DND-41 (cell line): ENCODE measurements around the gene FAF1.
A peak's percentile ranks its signal among the peaks of the same experiment; 100 is the strongest.

Experiments
- ATAC-seq: fragments of 200-7000 bp; cut with Tn5 transposase; 3 replicates; pipeline ENCODE4 v1.9.1; 2021; ENCODE audit warnings: low read depth; ENCODE audit not compliant: insufficient read depth
- DNase-seq: peaks from one replicate; pipeline ENCODE4 v3.0.0-alpha.2; 2020
- H2AFZ ChIP-seq: 2 replicates; pipeline ENCODE4 v1.6.0; 2012; ENCODE audit warnings: low read depth, low read length
- H3K27ac ChIP-seq: 2 replicates; pipeline ENCODE4 v1.5.1; 2012; ENCODE audit warnings: low read length, inconsistent platforms
- H3K27me3 ChIP-seq: fragments of 200-600 bp; sonication (generic); 2 replicates; pipeline ENCODE4 v1.6.0; 2012; ENCODE audit warnings: low read length, mild to moderate bottlenecking, inconsistent platforms; ENCODE audit not compliant: insufficient read depth, poor library complexity
- H3K36me3 ChIP-seq: 2 replicates; pipeline ENCODE4 v1.5.1; 2012; ENCODE audit warnings: low read length, inconsistent platforms; ENCODE audit not compliant: insufficient read depth
- H3K4me1 ChIP-seq: 2 replicates; pipeline ENCODE4 v1.5.1; 2012; ENCODE audit warnings: mild to moderate bottlenecking, low read length; ENCODE audit not compliant: insufficient read depth
- H3K4me2 ChIP-seq: 2 replicates; pipeline ENCODE4 v1.6.0; 2012; ENCODE audit warnings: mild to moderate bottlenecking, moderate library complexity, low read length, inconsistent platforms; ENCODE audit not compliant: insufficient read depth
- H3K4me3 ChIP-seq, 2 experiments: fragments of 200-600 bp in 1 of 2; shearing (Covaris generic) in 1 of 2; 2 replicates each; pipeline ENCODE4 v1.5.1; 2012 to 2016; ENCODE audit warnings: inconsistent platforms in 2 of 2, low read length in 2 of 2, mild to moderate bottlenecking in 2 of 2, low read depth in 1 of 2, moderate library complexity in 1 of 2
- H3K79me2 ChIP-seq: 2 replicates; pipeline ENCODE4 v1.6.0; 2012; ENCODE audit warnings: low read length, inconsistent platforms; ENCODE audit not compliant: insufficient read depth
- H3K9ac ChIP-seq: 2 replicates; pipeline ENCODE4 v1.6.0; 2012; ENCODE audit warnings: low read depth, mild to moderate bottlenecking, inconsistent platforms, low read length, moderate library complexity
- H3K9me3 ChIP-seq: 2 replicates; pipeline ENCODE4 v1.5.1; 2012; ENCODE audit warnings: low read length, moderate library complexity, mild to moderate bottlenecking, inconsistent platforms; ENCODE audit not compliant: insufficient read depth, severe bottlenecking
- H4K20me1 ChIP-seq: 2 replicates; pipeline ENCODE4 v1.6.0; 2012; ENCODE audit warnings: low read length; ENCODE audit not compliant: insufficient read depth
- CTCF ChIP-seq: IDR thresholded peaks from 2 replicates; pipeline ENCODE4 v1.5.1; 2012; ENCODE audit warnings: borderline replicate concordance, low read length, moderate library complexity, mild to moderate bottlenecking; ENCODE audit not compliant: poor library complexity, severe bottlenecking; ENCODE audit errors: extremely low read depth
- EZH2 ChIP-seq: IDR thresholded peaks from 3 replicates; pipeline ENCODE4 v1.6.1; 2012; ENCODE audit warnings: borderline replicate concordance, low read depth, mild to moderate bottlenecking, moderate library complexity, low read length, inconsistent platforms; ENCODE audit not compliant: severe bottlenecking

The FAF1 gene

DNA sequence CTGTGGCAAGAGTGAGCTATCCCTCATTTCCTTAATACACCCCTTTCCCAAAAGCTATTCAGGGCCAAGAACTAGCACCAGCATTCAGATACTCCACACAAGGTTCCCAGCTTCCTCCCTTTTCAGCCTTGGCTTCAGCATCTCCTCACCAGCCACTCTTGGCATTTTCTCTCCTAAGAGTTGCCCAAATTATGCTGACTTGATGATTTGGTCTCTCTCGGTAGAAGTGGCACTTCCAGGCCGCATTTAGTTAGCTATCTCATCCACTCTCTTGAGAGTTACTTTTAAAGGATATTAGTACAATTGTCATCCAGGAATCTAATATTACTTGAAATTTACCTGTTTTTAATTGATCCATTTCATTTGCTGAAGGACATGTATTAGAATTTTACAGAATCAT is 337.8 kb downstream of the FAF1 start:
- H3K36me3 ChIP-seq, result peaks cover 9% of the 10 kb centered on the region
- no peaks in the 10 kb centered on the region for H3K79me2 ChIP-seq
- H3K4me1 ChIP-seq, result no peaks in the 10 kb centered on the region
- no peaks in the 10 kb centered on the region for H3K27me3 ChIP-seq
- DNase-seq (no peak), ATAC-seq (no peak)
- H3K9me3 ChIP-seq, result peaks cover 3% of the 10 kb centered on the region
- no peak overlapping the region for H3K4me3 ChIP-seq
- TF ChIP-seq EZH2 (no peak), CTCF (no peak)
- H4K20me1 ChIP-seq, result no peaks in the 10 kb centered on the region
- no peak overlapping the region for H3K27ac ChIP-seq
- H3K9ac ChIP-seq, result no peak overlapping the region
- H3K4me2 ChIP-seq, result no peak overlapping the region
- H2AFZ ChIP-seq, result no peak overlapping the region

- Histone ChIP-seq H3K4me2 (no peak overlapping the region), H3K9ac (no peak overlapping the region), H3K79me2 (no peaks in the 10 kb centered on the region), H2AFZ (no peak overlapping the region), H3K9me3 (peaks cover 3% of the 10 kb centered on the region), H3K4me1 (no peaks in the 10 kb centered on the region), H4K20me1 (no peaks in the 10 kb centered on the region), H3K4me3 (no peak overlapping the region), H3K27me3 (no peaks in the 10 kb centered on the region), H3K27ac (no peak overlapping the region), H3K36me3 (peaks cover 9% of the 10 kb centered on the region)
- ATAC-seq (peak; percentile 49; the same call in 1 of the 3 replicates), DNase-seq (no peak)
- TF ChIP-seq EZH2 (no peak), CTCF (peak; percentile 53)
These were observed 339.3 kb downstream of the FAF1 start for GRCh38 chr1:50620680-50621329.

- no peak overlapping the region for H2AFZ ChIP-seq
- H3K4me2 ChIP-seq, result no peak overlapping the region
- no peak for ATAC-seq
- H3K79me2 ChIP-seq, result no peaks in the 10 kb centered on the region
- no peaks in the 10 kb centered on the region for H3K27me3 ChIP-seq
- no peak overlapping the region for H3K27ac ChIP-seq
- no peaks in the 10 kb centered on the region for H3K36me3 ChIP-seq
- H3K9me3 ChIP-seq, result no peaks in the 10 kb centered on the region
- H3K4me3 ChIP-seq, result no peak overlapping the region
- H4K20me1 ChIP-seq, result no peaks in the 10 kb centered on the region
- no peak for TF ChIP-seq CTCF
- no peak for TF ChIP-seq EZH2
- no peaks in the 10 kb centered on the region for H3K4me1 ChIP-seq
- no peak overlapping the region for H3K9ac ChIP-seq
- no peak for DNase-seq
These were observed 344.9 kb downstream of the FAF1 start for GRCh38 chr1:50615036-50615750.
